Glutamatergic neuron (in vitro differentiated cells): ENCODE measurements around the gene GTF2IRD2. TPM values are rescaled to one million over a fixed set of nuclear protein-coding genes. Genes with fewer than 3 reads are reported as not detected.
"Not testable (repeated sequence)": the region's sequence is repeated elsewhere in the genome, so short reads cannot be mapped to it uniquely, and the experiment has no call there.

Experiments used
- DNase-seq: peaks from one replicate; pipeline ENCODE4 v3.0.0; 2022
- H3K27ac Mint-ChIP-seq: one replicate; pipeline ENCODE4 v1.8.0; 2020; ENCODE audit warnings: mild to moderate bottlenecking, mixed read lengths, inconsistent platforms; ENCODE audit not compliant: unreplicated experiment
- H3K27me3 Mint-ChIP-seq: one replicate; pipeline ENCODE4 v1.8.0; 2020; ENCODE audit warnings: mild to moderate bottlenecking, moderate library complexity, mixed read lengths, inconsistent platforms; ENCODE audit not compliant: unreplicated experiment
- H3K36me3 Mint-ChIP-seq: one replicate; pipeline ENCODE4 v1.8.0; 2020; ENCODE audit warnings: mild to moderate bottlenecking, mixed read lengths, inconsistent platforms; ENCODE audit not compliant: unreplicated experiment
- H3K4me1 Mint-ChIP-seq: one replicate; pipeline ENCODE4 v1.8.0; 2020; ENCODE audit warnings: mild to moderate bottlenecking, low read depth, mixed read lengths, inconsistent platforms; ENCODE audit not compliant: unreplicated experiment
- H3K4me3 Mint-ChIP-seq: one replicate; pipeline ENCODE4 v1.8.0; 2020; ENCODE audit warnings: mild to moderate bottlenecking, mixed read lengths, inconsistent platforms; ENCODE audit not compliant: unreplicated experiment
- H3K9me3 Mint-ChIP-seq: one replicate; pipeline ENCODE4 v1.8.0; 2020; ENCODE audit warnings: mild to moderate bottlenecking, moderate library complexity, mixed read lengths, inconsistent platforms; ENCODE audit not compliant: unreplicated experiment
- long read RNA-seq: library from polyadenylated mRNA; unstranded; transcript quantifications from one replicate; pipeline ENCODE4 v2.0.0, GENCODE V29; 2020; ENCODE audit not compliant: unreplicated experiment
- total RNA-seq: library from RNA; stranded (reverse); fragmentation: NEBNext Ultra II Directional; extraction: Animal tissue kit (Norgen Biotek cat#: 25700); gene quantifications from one replicate; pipeline ENCODE4 v1.2.1, GENCODE V29; 2021; ENCODE audit not compliant: unreplicated experiment

The GTF2IRD2 gene
- total RNA-seq: 9.3 TPM
- long read RNA-seq, partial matches to known transcripts: 0 of 3 reads
- long read RNA-seq, other reads (novel, unspliced or antisense): 1 of 3 reads

DNA sequence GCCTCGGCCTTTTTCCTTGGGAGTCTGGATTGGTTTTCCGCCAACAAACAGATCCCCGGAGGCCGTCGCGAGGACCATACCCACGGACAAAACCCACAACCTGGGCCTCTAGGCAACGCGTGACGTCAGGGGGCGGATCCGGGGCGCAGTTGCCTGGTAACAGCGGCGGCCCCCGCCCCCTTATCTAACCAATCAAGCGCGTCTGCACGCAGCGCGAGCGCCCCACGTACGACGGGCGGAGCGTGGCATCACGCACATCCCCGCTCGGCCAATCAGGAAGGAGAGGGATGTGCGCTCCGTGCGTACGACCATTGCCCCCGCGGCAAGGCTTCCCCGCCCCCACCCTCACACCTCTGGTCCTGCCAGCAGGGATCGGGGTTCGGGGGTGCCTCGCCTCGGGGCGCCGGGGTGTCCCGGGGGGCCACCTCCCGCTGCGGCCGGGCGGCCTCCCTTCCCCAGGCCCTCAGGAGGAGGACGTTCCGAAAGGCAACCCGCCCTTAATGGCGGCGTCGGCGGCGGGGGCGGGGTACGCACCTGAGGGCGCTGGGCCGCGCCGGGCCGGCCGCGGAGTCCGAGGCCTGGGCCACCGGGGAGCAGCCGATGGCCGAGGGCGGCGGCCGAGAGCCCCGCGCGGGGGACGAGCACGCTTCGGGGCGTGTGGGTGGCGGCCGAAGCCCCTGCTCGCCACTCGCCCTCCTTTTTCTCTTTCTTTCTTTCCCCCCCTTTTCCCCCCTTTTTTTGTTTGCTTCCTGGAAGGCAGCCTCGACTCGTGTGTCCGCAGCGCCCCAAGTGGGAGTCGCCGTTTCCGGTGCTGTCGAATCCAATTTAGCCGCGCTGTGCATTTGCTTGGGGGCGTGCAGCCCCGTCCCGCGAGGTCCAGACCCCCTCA lies at the start of gene GTF2IRD2:
TSS of gene GTF2IRD2 (minus strand) at position 773 of the 889 bp plus-strand sequence. CDS start 15,227 bp downstream, outside the sequence.
- not testable (repeated sequence) for DNase-seq, H3K27me3 Mint-ChIP-seq, H3K9me3 Mint-ChIP-seq, H3K4me1 Mint-ChIP-seq, H3K36me3 Mint-ChIP-seq, H3K4me3 Mint-ChIP-seq, H3K27ac Mint-ChIP-seq

DNA sequence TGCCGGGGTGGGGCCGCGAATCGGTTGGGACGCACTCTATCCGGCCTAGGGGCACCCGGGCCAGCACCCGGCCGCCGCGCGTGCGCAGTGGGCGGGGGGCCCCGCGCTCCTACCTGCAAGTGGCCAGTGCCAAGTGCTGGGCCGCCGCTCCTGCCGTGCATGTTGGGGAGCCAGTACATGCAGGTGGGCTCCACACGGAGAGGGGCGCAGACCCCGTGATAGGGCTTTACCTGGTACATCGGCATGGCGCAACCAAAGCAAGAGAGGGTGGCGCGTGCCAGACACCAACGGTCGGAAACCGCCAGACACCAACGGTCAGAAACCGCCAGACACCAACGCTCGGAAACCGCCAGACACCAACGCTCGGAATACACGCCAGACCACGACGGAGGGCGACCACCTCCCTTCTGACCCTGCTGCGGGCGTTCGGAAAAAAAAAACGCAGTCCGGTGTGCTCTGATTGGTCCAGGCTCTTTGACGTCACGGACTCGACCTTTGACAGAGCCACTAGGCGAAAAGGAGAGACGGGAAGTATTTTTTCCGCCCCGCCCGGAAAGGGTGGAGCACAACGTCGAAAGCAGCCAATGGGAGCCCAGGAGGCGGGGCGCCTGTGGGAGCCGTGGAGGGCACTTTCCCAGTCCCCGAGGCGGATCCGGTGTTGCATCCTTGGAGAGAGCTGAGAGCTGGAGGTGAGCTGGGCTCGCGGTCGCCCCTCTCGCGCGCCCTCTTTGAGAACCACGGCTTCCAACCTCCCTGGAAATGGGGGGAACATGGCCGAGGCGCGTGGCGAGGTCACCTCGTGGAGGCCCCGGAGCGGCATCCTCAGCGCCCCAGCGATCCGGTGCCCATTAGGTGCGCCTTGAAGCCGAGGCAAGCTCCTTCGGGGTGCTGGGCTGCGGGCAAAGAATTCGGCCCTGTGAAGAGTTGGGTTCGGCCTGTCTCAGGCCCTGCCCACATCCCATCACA lies 39.0 kb upstream of the GTF2IRD2 start:
- H3K9me3 Mint-ChIP-seq, H3K36me3 Mint-ChIP-seq, H3K27me3 Mint-ChIP-seq, H3K27ac Mint-ChIP-seq, H3K4me1 Mint-ChIP-seq: not testable (repeated sequence)
- H3K4me3 Mint-ChIP-seq: peak overlapping the region; percentile 57
- DNase-seq: peak; percentile 77

- H3K27me3 Mint-ChIP-seq, H3K36me3 Mint-ChIP-seq, H3K4me1 Mint-ChIP-seq, DNase-seq, H3K9me3 Mint-ChIP-seq, H3K27ac Mint-ChIP-seq: not testable (repeated sequence)
- H3K4me3 Mint-ChIP-seq: peak overlapping the region; percentile 34
These were observed 38.2 kb upstream of the GTF2IRD2 start for GRCh38 chr7:74889518-74890129.

GRCh38 chr7:74885295-74885694 lies 33.9 kb upstream of the GTF2IRD2 start:
- H3K36me3 Mint-ChIP-seq, H3K27me3 Mint-ChIP-seq, DNase-seq, H3K27ac Mint-ChIP-seq, H3K9me3 Mint-ChIP-seq, H3K4me1 Mint-ChIP-seq, H3K4me3 Mint-ChIP-seq: not testable (repeated sequence)

DNA sequence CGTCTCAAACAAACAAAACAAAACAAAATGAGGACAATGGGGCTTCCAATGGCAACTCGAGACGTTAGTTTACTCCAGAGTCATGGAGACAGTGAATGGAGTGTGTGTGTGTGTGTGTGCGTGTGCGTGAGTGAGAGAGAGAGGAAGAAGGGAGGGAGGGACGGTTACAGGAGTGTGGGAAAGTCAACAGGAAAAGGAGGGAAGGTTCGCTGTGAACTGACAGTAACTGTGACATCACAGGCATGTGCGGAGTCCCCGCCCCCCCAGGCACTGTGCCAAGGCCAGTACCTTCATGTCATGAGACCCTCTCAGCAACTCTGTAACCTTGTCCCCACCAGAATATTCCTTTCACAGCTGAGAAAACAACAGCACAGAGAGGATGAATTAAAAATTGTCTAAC lies 30.7 kb upstream of the GTF2IRD2 start:
- not testable (repeated sequence) for DNase-seq, H3K36me3 Mint-ChIP-seq, H3K4me3 Mint-ChIP-seq, H3K9me3 Mint-ChIP-seq, H3K27me3 Mint-ChIP-seq, H3K4me1 Mint-ChIP-seq, H3K27ac Mint-ChIP-seq

GRCh38 chr7:74874748-74875512 lies 23.5 kb upstream of the GTF2IRD2 start:
- H3K36me3 Mint-ChIP-seq, H3K27me3 Mint-ChIP-seq, H3K4me3 Mint-ChIP-seq, DNase-seq, H3K27ac Mint-ChIP-seq, H3K4me1 Mint-ChIP-seq, H3K9me3 Mint-ChIP-seq: not testable (repeated sequence)

GRCh38 chr7:74874104-74874747 lies 22.8 kb upstream of the GTF2IRD2 start:
- not testable (repeated sequence) for H3K4me3 Mint-ChIP-seq, DNase-seq, H3K27ac Mint-ChIP-seq, H3K27me3 Mint-ChIP-seq, H3K36me3 Mint-ChIP-seq, H3K4me1 Mint-ChIP-seq, H3K9me3 Mint-ChIP-seq

DNA sequence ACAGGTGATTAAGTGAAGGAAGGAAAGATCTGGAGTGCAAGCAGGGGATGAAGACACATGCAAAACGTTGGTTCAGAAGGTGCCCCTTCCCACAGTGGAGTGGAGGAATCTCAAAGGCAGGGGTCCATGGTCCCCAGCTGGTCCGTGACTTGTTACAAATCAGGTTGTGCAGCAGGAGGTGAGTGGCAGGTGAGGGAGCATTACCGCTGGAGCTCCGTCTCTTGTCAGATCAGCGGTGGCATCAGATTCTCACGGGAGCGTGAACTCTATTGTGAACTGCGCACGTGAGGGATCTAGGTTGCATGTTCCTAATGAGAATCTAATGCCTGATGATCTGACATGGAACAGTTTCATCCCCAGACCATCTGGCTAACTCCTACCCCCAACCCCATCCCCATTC lies 21.1 kb upstream of the GTF2IRD2 start:
- H3K27me3 Mint-ChIP-seq, H3K36me3 Mint-ChIP-seq, H3K4me1 Mint-ChIP-seq, DNase-seq, H3K4me3 Mint-ChIP-seq, H3K9me3 Mint-ChIP-seq, H3K27ac Mint-ChIP-seq: not testable (repeated sequence)

- not testable (repeated sequence) for H3K4me3 Mint-ChIP-seq, H3K36me3 Mint-ChIP-seq, DNase-seq, H3K27me3 Mint-ChIP-seq, H3K4me1 Mint-ChIP-seq, H3K9me3 Mint-ChIP-seq, H3K27ac Mint-ChIP-seq
These were observed 14.4 kb upstream of the GTF2IRD2 start for GRCh38 chr7:74865777-74866176.

DNA sequence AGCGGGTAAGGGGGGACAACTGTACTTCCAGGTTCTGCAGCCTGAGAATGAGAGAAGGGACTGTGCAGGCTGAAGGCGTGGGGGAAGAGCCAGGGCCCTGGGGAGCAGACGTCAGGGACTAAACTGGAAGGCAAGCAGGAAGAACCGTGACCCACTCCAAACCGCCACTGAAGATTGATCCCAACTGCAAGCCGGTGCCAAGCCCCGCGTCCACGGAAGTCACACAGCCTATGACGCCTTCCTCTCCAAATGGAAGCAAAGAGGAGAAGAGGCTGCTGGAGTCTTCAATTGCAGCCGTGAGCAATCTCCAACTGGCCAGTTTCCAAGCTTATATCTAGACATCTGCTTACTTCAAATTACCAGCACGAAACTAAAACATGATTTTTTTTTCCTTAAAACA lies 1.6 kb downstream of the GTF2IRD2 start:
- not testable (repeated sequence) for H3K4me3 Mint-ChIP-seq, H3K27me3 Mint-ChIP-seq, H3K4me1 Mint-ChIP-seq, H3K36me3 Mint-ChIP-seq, H3K9me3 Mint-ChIP-seq, H3K27ac Mint-ChIP-seq, DNase-seq

GRCh38 chr7:74830411-74830810 lies 21.0 kb downstream of the GTF2IRD2 start:
- not testable (repeated sequence) for DNase-seq, H3K27me3 Mint-ChIP-seq

More at GRCh38 chr7:74830411-74830810, 21.0 kb downstream of the GTF2IRD2 start:
- not testable (repeated sequence) for H3K4me3 Mint-ChIP-seq, H3K9me3 Mint-ChIP-seq, H3K27ac Mint-ChIP-seq, H3K4me1 Mint-ChIP-seq, H3K36me3 Mint-ChIP-seq
